Peyer's patch (tissue), 4 donors: ENCODE results near the gene TRRAP.

Experiments
- CTCF ChIP-seq, 6 experiments: fragments of 450-650 bp in 4 of 6; fragments of 200-600 bp in 2 of 6; sonication (generic) in 1 of 6; IDR thresholded peaks; one replicate each; pipeline ENCODE4 v1.5.1; 2017 to 2019; ENCODE audit warnings: antibody characterized with exemption in 6 of 6, mild to moderate bottlenecking in 3 of 6, moderate library complexity in 1 of 6
- POLR2A ChIP-seq, 2 donors: fragments of 450-650 bp; IDR thresholded peaks; one replicate each; pipeline ENCODE4 v1.5.1; 2017; ENCODE audit warnings: antibody characterized with exemption in 2 of 2, mild to moderate bottlenecking in 2 of 2, moderate library complexity in 2 of 2

GRCh38 chr7:99027841-99028240, 149.5 kb downstream of the TRRAP start:
- no peak for TF ChIP-seq CTCF (IDR thresholded peaks at IDR 0.05)
- no peak for TF ChIP-seq POLR2A (IDR thresholded peaks at IDR 0.05)
